WTC11 (cell line): Measurements from ENCODE around the gene CPXM2. TPM values are rescaled to one million over a fixed set of nuclear protein-coding genes. Genes with fewer than 3 reads are reported as not detected.

ENCODE experiments used
- ATAC-seq: fragments of 200-7000 bp; cut with Tn5 transposase; 2 replicates; pipeline ENCODE4 v1.10.0; 2021; ENCODE audit warnings: mild to moderate bottlenecking, moderate library complexity
- CTCF ChIA-PET: fragments of 300-600 bp; sonication (Branson Sonifier 250); formaldehyde crosslinking; loops from one replicate; lab custom pipeline; 2021; ENCODE audit warnings: antibody characterized with exemption; lab: Charles Lee
- POLR2A ChIA-PET: fragments of 350-600 bp; sonication (Branson Sonifier 250); formaldehyde crosslinking; loops from one replicate; lab custom pipeline; 2021; ENCODE audit warnings: antibody characterized with exemption; lab: Charles Lee
- DNase-seq: peaks from one replicate; pipeline ENCODE4 v3.0.0; 2021; ENCODE audit warnings: low spot score
- H3K27ac Mint-ChIP-seq: 2 replicates; pipeline ENCODE4 v1.8.0; 2021; ENCODE audit warnings: mixed read lengths
- H3K27me3 Mint-ChIP-seq: 2 replicates; pipeline ENCODE4 v1.8.0; 2021; ENCODE audit warnings: low read depth, mild to moderate bottlenecking, moderate library complexity, mixed read lengths
- H3K36me3 Mint-ChIP-seq: 2 replicates; pipeline ENCODE4 v1.8.0; 2021; ENCODE audit warnings: mixed read lengths
- H3K4me1 Mint-ChIP-seq: 2 replicates; pipeline ENCODE4 v1.8.0; 2022; ENCODE audit warnings: mixed read lengths
- H3K4me3 Mint-ChIP-seq: 2 replicates; pipeline ENCODE4 v1.8.0; 2021; ENCODE audit warnings: mild to moderate bottlenecking, moderate library complexity, mixed read lengths
- H3K9me3 Mint-ChIP-seq: 2 replicates; pipeline ENCODE4 v1.8.0; 2021; ENCODE audit warnings: mixed read lengths
- ARID4B ChIP-seq: sonication (generic); formaldehyde crosslinking; IDR thresholded peaks from 2 replicates; pipeline ENCODE4 v1.8.0; 2023; ENCODE audit warnings: missing genetic modification reagents, mild to moderate bottlenecking, borderline replicate concordance
- CREM ChIP-seq: sonication (generic); formaldehyde crosslinking; IDR thresholded peaks from 2 replicates; pipeline ENCODE4 v1.8.1; 2022; ENCODE audit warnings: mild to moderate bottlenecking, missing genetic modification reagents, moderate library complexity
- CTCF ChIP-seq: fragments of 200-600 bp; IDR thresholded peaks from 2 replicates; pipeline ENCODE4 v1.8.0; 2022; ENCODE audit warnings: antibody characterized with exemption
- E2F5 ChIP-seq: sonication (generic); formaldehyde crosslinking; IDR thresholded peaks from 2 replicates; pipeline ENCODE4 v1.8.1; 2022; ENCODE audit warnings: mild to moderate bottlenecking, moderate library complexity, missing genetic modification reagents
- GABPB1 ChIP-seq: sonication (generic); formaldehyde crosslinking; IDR thresholded peaks from 2 replicates; pipeline ENCODE4 v1.8.1; 2023; ENCODE audit warnings: mild to moderate bottlenecking, missing genetic modification reagents
- GRHL2 ChIP-seq: fragments of 250-450 bp; sonication (Bioruptor Pico); IDR thresholded peaks from 2 replicates; pipeline ENCODE4 v1.8.0; 2022; ENCODE audit warnings: mild to moderate bottlenecking, moderate library complexity; ENCODE audit not compliant: insufficient replicate concordance, severe bottlenecking
- IRF1 ChIP-seq: sonication (generic); formaldehyde crosslinking; IDR thresholded peaks from 2 replicates; pipeline ENCODE4 v1.8.0; 2023; ENCODE audit warnings: missing genetic modification reagents
- NFE2L1 ChIP-seq: sonication (generic); formaldehyde crosslinking; IDR thresholded peaks from 2 replicates; pipeline ENCODE4 v1.8.1; 2023; ENCODE audit warnings: missing genetic modification reagents
- PREB ChIP-seq: sonication (generic); formaldehyde crosslinking; IDR thresholded peaks from 2 replicates; pipeline ENCODE4 v1.8.1; 2022; ENCODE audit warnings: mild to moderate bottlenecking, missing genetic modification reagents, moderate library complexity, borderline replicate concordance
- STAT6 ChIP-seq: sonication (generic); formaldehyde crosslinking; conservative IDR thresholded peaks from 2 replicates; pipeline ENCODE4 v1.8.1; 2023; ENCODE audit warnings: mild to moderate bottlenecking, low read depth, missing genetic modification reagents, moderate library complexity
- TEAD1 ChIP-seq: sonication (generic); formaldehyde crosslinking; IDR thresholded peaks from 2 replicates; pipeline ENCODE4 v1.8.0; 2022; ENCODE audit warnings: mild to moderate bottlenecking, missing genetic modification reagents
- ZNF121 ChIP-seq: sonication (generic); formaldehyde crosslinking; IDR thresholded peaks from 2 replicates; pipeline ENCODE4 v1.8.0; 2023; ENCODE audit warnings: missing genetic modification reagents
- ZNF219 ChIP-seq: sonication (generic); formaldehyde crosslinking; IDR thresholded peaks from 2 replicates; pipeline ENCODE4 v1.8.0; 2023; ENCODE audit warnings: missing genetic modification reagents, mild to moderate bottlenecking, borderline replicate concordance
- ZNF532 ChIP-seq: fragments of 250-450 bp; sonication (Bioruptor Pico); IDR thresholded peaks from 2 replicates; pipeline ENCODE4 v1.9.0; 2021; ENCODE audit warnings: mild to moderate bottlenecking, borderline replicate concordance
- total RNA-seq: library from RNA; stranded (reverse); gene quantifications from 3 replicates; pipeline ENCODE4 v1.2.3, GENCODE V29; 2021

CPXM2 gene
- total RNA-seq, 1 experiment from 2014 or later: 3.4 TPM

GRCh38 chr10:123766761-123767160, 124.8 kb downstream of the CPXM2 start:
- ChIA-PET CTCF (interaction anchor here (0.6 kb wide), 1 partner anchor 173 kb away, joined by 3 read pairs; no protein-coding TSS in a partner anchor), POLR2A (no interaction called here)
- Mint-ChIP-seq H3K4me3 (no peak overlapping the region), H3K4me1 (peaks cover 4% of the 10 kb centered on the region; the same call in 1 of the 2 replicates), H3K9me3 (no peaks in the 10 kb centered on the region), H3K36me3 (no peaks in the 10 kb centered on the region), H3K27me3 (no peaks in the 10 kb centered on the region; the same call in 1 of the 2 replicates), H3K27ac (no peak overlapping the region)
- DNase-seq (no peak), ATAC-seq (no peak)
- TF ChIP-seq E2F5 (CRISPR knock-in tag) (no peak), STAT6 (CRISPR knock-in tag) (no peak), TEAD1 (CRISPR knock-in tag) (no peak), NFE2L1 (CRISPR knock-in tag) (no peak), IRF1 (CRISPR knock-in tag) (no peak), ZNF219 (CRISPR knock-in tag) (no peak), GABPB1 (CRISPR knock-in tag) (no peak), ZNF532 (CRISPR knock-in tag) (no peak), CREM (CRISPR knock-in tag) (no peak), GRHL2 (CRISPR knock-in tag) (no peak), ZNF121 (no peak), ARID4B (CRISPR knock-in tag) (no peak), PREB (CRISPR knock-in tag) (no peak), CTCF (no peak)
